ENCODE measurements around the gene C17orf50. TPM values are rescaled to one million over a fixed set of nuclear protein-coding genes. Genes with fewer than 3 reads are reported as not detected.

The C17orf50 gene
- total RNA-seq, 1 donor from 2014 or later = not detected

GRCh38 chr17:35801583-35802224, 41.0 kb downstream of the C17orf50 start:
- intact Hi-C loops (cut with DNase I) = loop anchor here (10.0 kb wide), 1 partner anchor 427 kb away; the partner anchor contains the start of gene SLFN11
- DNase-seq (ENCODE audit: low spot score) = peak; percentile 84

- no peak for DNase-seq (ENCODE audit: low spot score)
- intact Hi-C loops (cut with DNase I) = loop anchor here (1.0 to 10.0 kb wide), 2 partner anchors 40 to 430 kb away; partner anchors contain the start of gene SLFN11
Measured at GRCh38 chr17:35804658-35805192, 44.0 kb downstream of the C17orf50 start.

- DNase-seq (ENCODE audit: low spot score) = no peak
- intact Hi-C loops (cut with DNase I) = loop anchor here (10.0 kb wide), 1 partner anchor 433 kb away; the partner anchor contains the start of gene SLFN11
Measured at GRCh38 chr17:35807371-35808144, 46.9 kb downstream of the C17orf50 start.

GRCh38 chr17:35808240-35808961, 47.7 kb downstream of the C17orf50 start:
- DNase-seq (ENCODE audit: low spot score) = no peak
- intact Hi-C loops (cut with DNase I) = loop anchor here (10.0 kb wide), 1 partner anchor 434 kb away; the partner anchor contains the start of gene SLFN11

- intact Hi-C loops (cut with DNase I) = loop anchor here (10.0 kb wide), 1 partner anchor 434 kb away; the partner anchor contains the start of gene SLFN11
- peak; percentile 98 for DNase-seq (ENCODE audit: low spot score)
Measured at GRCh38 chr17:35808962-35809854, 48.5 kb downstream of the C17orf50 start, which contains the start of gene TAF15. TAF15 (plus strand) TSS chr17:35809484; CDS start chr17:35809570, 86 bp downstream.

- no peak for DNase-seq (ENCODE audit: low spot score)
- intact Hi-C loops (cut with DNase I) = loop anchor here (10.0 kb wide), 1 partner anchor 435 kb away; the partner anchor contains the start of gene SLFN11
Measured at GRCh38 chr17:35809855-35810461, 49.3 kb downstream of the C17orf50 start.

- DNase-seq (ENCODE audit: low spot score) = no peak
- intact Hi-C loops (cut with DNase I) = no loop called here
Measured at GRCh38 chr17:35811759-35812158, 51.1 kb downstream of the C17orf50 start.

- intact Hi-C loops (cut with DNase I) = no loop called here
- no peak for DNase-seq (ENCODE audit: low spot score)
Measured at GRCh38 chr17:35812456-35812855, 51.8 kb downstream of the C17orf50 start.

Other genes starting within 250 kb of the C17orf50 start
- 0.92 TPM for gene SLFN12L, start 223.2 kb upstream of the C17orf50 start, total RNA-seq
- gene SLFN14, start 200.1 kb upstream of the C17orf50 start, total RNA-seq = 0.08 TPM
- 9.2 TPM for gene PEX12, start 182.3 kb upstream of the C17orf50 start, total RNA-seq
- gene AP2B1, start 173.6 kb upstream of the C17orf50 start, total RNA-seq = 137 TPM
- gene RASL10B, start 29.2 kb upstream of the C17orf50 start, total RNA-seq = 22.0 TPM
- 0.08 TPM for gene GAS2L2, start 7.6 kb upstream of the C17orf50 start, total RNA-seq
- gene MMP28, start 34.8 kb downstream of the C17orf50 start, total RNA-seq = 1.2 TPM
- gene TAF15, start 48.6 kb downstream of the C17orf50 start, total RNA-seq = 140 TPM
- not detected for gene HEATR9, start 108.0 kb downstream of the C17orf50 start, total RNA-seq
- 2.6 TPM for gene CCL5, start 119.5 kb downstream of the C17orf50 start, total RNA-seq
- not detected for gene RDM1, start 169.9 kb downstream of the C17orf50 start, total RNA-seq
- not detected for gene LYZL6, start 182.8 kb downstream of the C17orf50 start, total RNA-seq
- not detected for gene CCL16, start 220.6 kb downstream of the C17orf50 start, total RNA-seq
- 6.7 TPM for gene CCL14, start 225.8 kb downstream of the C17orf50 start, total RNA-seq
- not detected for gene CCL15, start 240.7 kb downstream of the C17orf50 start, total RNA-seq